Gastrocnemius medialis (tissue), 4 donors: Measurements from ENCODE around the gene MND1. TPM values are rescaled to one million over a fixed set of nuclear protein-coding genes. Genes with fewer than 3 reads are reported as not detected.

Source experiments
- ATAC-seq, 2 donors: fragments of 150-250 bp; one replicate each; pipeline ENCODE4 v1.9.1; 2016
- DNase-seq, 2 donors: peaks; one replicate each; pipeline ENCODE4 v3.0.0-alpha.2; 2019
- H3K27ac ChIP-seq, 4 donors: fragments of 200-600 bp; sonication (generic); 1 replicate in 1 of 4; 2 replicates in 3 of 4; pipeline ENCODE4 v1.5.1; 2016 to 2018; ENCODE audit warnings: mild to moderate bottlenecking in 2 of 4, moderate library complexity in 1 of 4
- H3K27me3 ChIP-seq, 3 donors: fragments of 200-600 bp; sonication (generic) in 2 of 3; 1 replicate in 1 of 3; 2 replicates in 2 of 3; pipeline versions ENCODE4 v1.5.1 to v1.6.0; 2016 to 2019; ENCODE audit warnings: mild to moderate bottlenecking in 1 of 3, moderate library complexity in 1 of 3
- H3K36me3 ChIP-seq, 2 donors: fragments of 200-600 bp; sonication (generic) in 1 of 2; one replicate each; pipeline ENCODE4 v1.5.1; 2017 to 2018
- H3K4me1 ChIP-seq, 2 donors: fragments of 200-600 bp; sonication (generic) in 1 of 2; one replicate each; pipeline ENCODE4 v1.5.1; 2016 to 2017; ENCODE audit warnings: mild to moderate bottlenecking in 2 of 2
- H3K4me3 ChIP-seq, 4 donors: fragments of 200-600 bp; sonication (generic) in 3 of 4; 1 replicate in 1 of 4; 2 replicates in 3 of 4; pipeline ENCODE4 v1.5.1; 2016 to 2019; ENCODE audit warnings: mild to moderate bottlenecking in 2 of 4
- H3K9me3 ChIP-seq, 3 donors: fragments of 200-600 bp; sonication (generic) in 2 of 3; 1 replicate in 1 of 3; 2 replicates in 2 of 3; pipeline ENCODE4 v1.5.1; 2016 to 2019
- POLR2A ChIP-seq, 2 donors: fragments of 450-650 bp; IDR thresholded peaks; one replicate each; pipeline ENCODE4 v1.6.1; 2017; ENCODE audit warnings: antibody characterized with exemption in 2 of 2, mild to moderate bottlenecking in 2 of 2, moderate library complexity in 2 of 2
- in situ Hi-C, 4 donors: fragments of 200-750 bp; cut with MboI; loops; one replicate each; pipeline versions ENCODE4 v1.15.0 to v1.8.0; 2017; ENCODE audit warnings: low sequenced_read_pairs in 4 of 4
- intact Hi-C: fragments of 100-400 bp; cut with DNase I; formaldehyde crosslinking; loops from one replicate; pipeline ENCODE4 v1.15.1; 2023; ENCODE audit warnings: low total_unique reads
- total RNA-seq, 4 donors: library from RNA; depleted of rRNA; stranded (reverse); fragments of >200 nt; gene quantifications; one replicate each; pipeline versions ENCODE4 v1.1.0 to v1.2.3, GENCODE V29; 2016
- TF ChIP-seq, protein P1 (sequence below), 5 experiments: fragments of 450-650 bp in 3 of 5; fragments of 200-600 bp in 2 of 5; sonication (generic) in 2 of 5; IDR thresholded peaks in 4 of 5; conservative IDR thresholded peaks in 1 of 5; 1 replicate in 4 of 5; 2 replicates in 1 of 5; pipeline ENCODE4 v1.5.1; 2016 to 2019; ENCODE audit warnings: antibody characterized with exemption in 5 of 5, mild to moderate bottlenecking in 3 of 5, moderate library complexity in 3 of 5

The MND1 gene
- total RNA-seq, 4 donors from 2014 or later = 1.6 TPM; not detected in 3

- in situ Hi-C loops = loop anchor here in 3 of 4 donors (5.0 to 25.0 kb wide), 3 partner anchors 112 to 182 kb away; partner anchors contain the start of gene TRIM2 (in 1 of the 3)
- peaks cover 3 to 6% of the 10 kb centered on the region in 2 donors for H3K36me3 ChIP-seq
These were observed 20.4 kb upstream of the MND1 start for GRCh38 chr4:153324046-153324445.

GRCh38 chr4:153325558-153325957, 18.9 kb upstream of the MND1 start:
- TF ChIP-seq POLR2A (IDR thresholded peaks at IDR 0.05) = no peak
- TF ChIP-seq, protein P1, sequence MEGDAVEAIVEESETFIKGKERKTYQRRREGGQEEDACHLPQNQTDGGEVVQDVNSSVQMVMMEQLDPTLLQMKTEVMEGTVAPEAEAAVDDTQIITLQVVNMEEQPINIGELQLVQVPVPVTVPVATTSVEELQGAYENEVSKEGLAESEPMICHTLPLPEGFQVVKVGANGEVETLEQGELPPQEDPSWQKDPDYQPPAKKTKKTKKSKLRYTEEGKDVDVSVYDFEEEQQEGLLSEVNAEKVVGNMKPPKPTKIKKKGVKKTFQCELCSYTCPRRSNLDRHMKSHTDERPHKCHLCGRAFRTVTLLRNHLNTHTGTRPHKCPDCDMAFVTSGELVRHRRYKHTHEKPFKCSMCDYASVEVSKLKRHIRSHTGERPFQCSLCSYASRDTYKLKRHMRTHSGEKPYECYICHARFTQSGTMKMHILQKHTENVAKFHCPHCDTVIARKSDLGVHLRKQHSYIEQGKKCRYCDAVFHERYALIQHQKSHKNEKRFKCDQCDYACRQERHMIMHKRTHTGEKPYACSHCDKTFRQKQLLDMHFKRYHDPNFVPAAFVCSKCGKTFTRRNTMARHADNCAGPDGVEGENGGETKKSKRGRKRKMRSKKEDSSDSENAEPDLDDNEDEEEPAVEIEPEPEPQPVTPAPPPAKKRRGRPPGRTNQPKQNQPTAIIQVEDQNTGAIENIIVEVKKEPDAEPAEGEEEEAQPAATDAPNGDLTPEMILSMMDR (IDR thresholded peaks at IDR 0.05 in 4 of 5, conservative IDR thresholded peaks at IDR 0.05 in 1 of 5) = no peak
- Histone ChIP-seq H3K9me3 (no peaks in the 10 kb centered on the region), H3K27ac (no peak overlapping the region), H3K4me3 (no peak overlapping the region), H3K4me1 (no peaks in the 10 kb centered on the region), H3K36me3 (peaks cover 0 to 3% of the 10 kb centered on the region in 2 donors), H3K27me3 (no peaks in the 10 kb centered on the region)
- intact Hi-C loops (no loop called here), in situ Hi-C loops (loop anchor here in 1 of 4 donors (10.0 kb wide), 1 partner anchor 181 kb away; no protein-coding TSS in a partner anchor)
- no peak for ATAC-seq
- DNase-seq = no peak

More at GRCh38 chr4:153324046-153324445, 20.4 kb upstream of the MND1 start:
- DNase-seq = no peak
- intact Hi-C loops = no loop called here
- H3K4me3 ChIP-seq = no peak overlapping the region
- no peaks in the 10 kb centered on the region for H3K27me3 ChIP-seq
- no peak overlapping the region for H3K27ac ChIP-seq
- no peak for ATAC-seq
- no peaks in the 10 kb centered on the region for H3K9me3 ChIP-seq
- TF ChIP-seq, protein P1 (IDR thresholded peaks at IDR 0.05 in 4 of 5, conservative IDR thresholded peaks at IDR 0.05 in 1 of 5) = no peak
- no peak for TF ChIP-seq POLR2A (IDR thresholded peaks at IDR 0.05)
- no peaks in the 10 kb centered on the region for H3K4me1 ChIP-seq

DNA sequence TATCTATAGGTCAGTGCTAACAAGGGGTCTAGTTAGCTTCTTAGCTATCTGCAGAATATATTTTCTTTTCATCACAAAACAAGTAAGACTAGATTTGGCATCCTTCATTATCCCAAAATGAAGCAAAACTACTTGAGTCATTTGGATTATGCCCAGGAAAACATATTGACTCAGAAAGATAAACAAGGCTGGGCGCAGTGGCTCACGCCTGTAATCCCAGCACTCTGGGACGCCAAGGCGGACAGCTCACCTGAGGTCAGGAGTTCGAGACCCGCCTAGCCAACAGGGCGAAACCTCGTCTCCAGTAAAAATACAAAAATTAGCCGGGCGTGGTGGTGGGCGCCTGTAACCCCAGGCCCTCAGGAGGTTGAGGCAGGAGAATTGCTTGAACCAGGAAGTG, 18.0 kb upstream of the MND1 start:
- H3K36me3 ChIP-seq = peaks cover 0 to 3% of the 10 kb centered on the region in 2 donors
- TF ChIP-seq, protein P1 (IDR thresholded peaks at IDR 0.05 in 4 of 5, conservative IDR thresholded peaks at IDR 0.05 in 1 of 5) = no peak
- TF ChIP-seq POLR2A (IDR thresholded peaks at IDR 0.05) = no peak
- in situ Hi-C loops = loop anchor here in 1 of 4 donors (10.0 kb wide), 1 partner anchor 182 kb away; no protein-coding TSS in a partner anchor

DNA sequence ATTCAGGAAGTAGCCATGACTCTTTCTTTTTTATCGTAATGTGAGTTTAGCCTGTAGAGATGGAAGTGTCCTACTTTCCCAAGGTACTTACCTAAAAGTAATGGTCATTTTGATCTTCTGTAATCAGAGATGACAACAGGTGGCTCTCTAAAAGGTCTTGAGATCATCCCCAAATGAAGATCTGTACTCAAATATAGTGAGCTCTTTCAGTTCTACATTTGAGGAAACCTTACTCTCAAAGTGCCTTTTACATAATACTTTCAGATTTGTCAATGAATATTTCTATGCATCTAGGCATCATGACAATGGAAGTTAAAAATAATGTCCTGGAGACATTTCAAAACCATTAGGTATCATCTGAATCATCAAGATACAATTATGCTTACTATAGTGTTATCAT, 17.2 kb upstream of the MND1 start:
- H3K9me3 ChIP-seq = no peaks in the 10 kb centered on the region

More for the DNA sequence above, 18.0 kb upstream of the MND1 start:
- Histone ChIP-seq H3K4me1 (no peaks in the 10 kb centered on the region), H3K27me3 (no peaks in the 10 kb centered on the region), H3K9me3 (no peaks in the 10 kb centered on the region), H3K27ac (no peak overlapping the region), H3K4me3 (no peak overlapping the region)
- intact Hi-C loops = no loop called here
- DNase-seq (no peak), ATAC-seq (no peak)

More for the DNA sequence above, 17.2 kb upstream of the MND1 start:
- TF ChIP-seq POLR2A (IDR thresholded peaks at IDR 0.05) = no peak
- TF ChIP-seq, protein P1 (IDR thresholded peaks at IDR 0.05 in 4 of 5, conservative IDR thresholded peaks at IDR 0.05 in 1 of 5) = no peak
- H3K4me1 ChIP-seq = no peaks in the 10 kb centered on the region
- no peak overlapping the region for H3K4me3 ChIP-seq
- no peaks in the 10 kb centered on the region for H3K27me3 ChIP-seq
- H3K36me3 ChIP-seq = peaks cover 0 to 3% of the 10 kb centered on the region in 2 donors
- ATAC-seq = no peak
- no peak for DNase-seq
- intact Hi-C loops = no loop called here
- no peak overlapping the region for H3K27ac ChIP-seq
- in situ Hi-C loops = loop anchor here in 1 of 4 donors (10.0 kb wide), 1 partner anchor 182 kb away; no protein-coding TSS in a partner anchor
